HL-60 (cell line): Measurements from ENCODE around the gene LALBA.

Experiments used
- DNase-seq, 2 experiments: peaks; one replicate each; pipeline ENCODE4 v3.0.0-alpha.2; 2010 to 2020; ENCODE audit warnings: low read depth in 1 of 2, low spot score in 1 of 2
- H3K27ac ChIP-seq: fragments of 250-450 bp; sonication (Bioruptor Pico); replicated peaks from 2 replicates; pipeline ENCODE4 v1.5.1; 2020; ENCODE audit warnings: mild to moderate bottlenecking, moderate library complexity
- H3K27me3 ChIP-seq: fragments of 250-450 bp; sonication (Bioruptor Pico); 2 replicates; pipeline ENCODE4 v1.5.1; 2021; ENCODE audit warnings: mild to moderate bottlenecking, moderate library complexity; ENCODE audit not compliant: insufficient read depth, poor library complexity, severe bottlenecking
- H3K4me3 ChIP-seq: replicated peaks from 2 replicates; pipeline ENCODE4 v1.5.1; 2011; ENCODE audit warnings: mild to moderate bottlenecking, control low read depth, low read length; ENCODE audit not compliant: insufficient read depth
- GABPA ChIP-seq: IDR thresholded peaks from 2 replicates; pipeline ENCODE4 v1.6.1; 2012; ENCODE audit warnings: low read depth
- POLR2AphosphoS5 ChIP-seq: IDR thresholded peaks from 2 replicates; pipeline ENCODE4 v1.6.1; 2012; ENCODE audit warnings: low read depth
- SPI1 ChIP-seq: IDR thresholded peaks from 2 replicates; pipeline ENCODE4 v1.6.1; 2012; ENCODE audit warnings: low read depth, mild to moderate bottlenecking, borderline replicate concordance
- TF ChIP-seq, protein P1 (sequence below): IDR thresholded peaks from one replicate; pipeline ENCODE4 v1.5.1; 2011; ENCODE audit warnings: low read length, control low read depth, inconsistent platforms; ENCODE audit not compliant: insufficient read depth
- TF ChIP-seq, protein P2 (sequence below): IDR thresholded peaks from 2 replicates; pipeline ENCODE4 v1.6.1; 2012; ENCODE audit warnings: low read depth; ENCODE audit not compliant: insufficient replicate concordance

The LALBA gene

GRCh38 chr12:48602192-48602989 is 32.5 kb upstream of the LALBA start:
- H3K4me3 ChIP-seq: no peak overlapping the region
- H3K27me3 ChIP-seq: peaks cover 7% of the 10 kb centered on the region

GRCh38 chr12:48601013-48601756 is 31.3 kb upstream of the LALBA start:
- TF ChIP-seq GABPA: no peak
- TF ChIP-seq, protein P1, sequence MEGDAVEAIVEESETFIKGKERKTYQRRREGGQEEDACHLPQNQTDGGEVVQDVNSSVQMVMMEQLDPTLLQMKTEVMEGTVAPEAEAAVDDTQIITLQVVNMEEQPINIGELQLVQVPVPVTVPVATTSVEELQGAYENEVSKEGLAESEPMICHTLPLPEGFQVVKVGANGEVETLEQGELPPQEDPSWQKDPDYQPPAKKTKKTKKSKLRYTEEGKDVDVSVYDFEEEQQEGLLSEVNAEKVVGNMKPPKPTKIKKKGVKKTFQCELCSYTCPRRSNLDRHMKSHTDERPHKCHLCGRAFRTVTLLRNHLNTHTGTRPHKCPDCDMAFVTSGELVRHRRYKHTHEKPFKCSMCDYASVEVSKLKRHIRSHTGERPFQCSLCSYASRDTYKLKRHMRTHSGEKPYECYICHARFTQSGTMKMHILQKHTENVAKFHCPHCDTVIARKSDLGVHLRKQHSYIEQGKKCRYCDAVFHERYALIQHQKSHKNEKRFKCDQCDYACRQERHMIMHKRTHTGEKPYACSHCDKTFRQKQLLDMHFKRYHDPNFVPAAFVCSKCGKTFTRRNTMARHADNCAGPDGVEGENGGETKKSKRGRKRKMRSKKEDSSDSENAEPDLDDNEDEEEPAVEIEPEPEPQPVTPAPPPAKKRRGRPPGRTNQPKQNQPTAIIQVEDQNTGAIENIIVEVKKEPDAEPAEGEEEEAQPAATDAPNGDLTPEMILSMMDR: no peak
- no peak for TF ChIP-seq POLR2AphosphoS5
- TF ChIP-seq, protein P2, sequence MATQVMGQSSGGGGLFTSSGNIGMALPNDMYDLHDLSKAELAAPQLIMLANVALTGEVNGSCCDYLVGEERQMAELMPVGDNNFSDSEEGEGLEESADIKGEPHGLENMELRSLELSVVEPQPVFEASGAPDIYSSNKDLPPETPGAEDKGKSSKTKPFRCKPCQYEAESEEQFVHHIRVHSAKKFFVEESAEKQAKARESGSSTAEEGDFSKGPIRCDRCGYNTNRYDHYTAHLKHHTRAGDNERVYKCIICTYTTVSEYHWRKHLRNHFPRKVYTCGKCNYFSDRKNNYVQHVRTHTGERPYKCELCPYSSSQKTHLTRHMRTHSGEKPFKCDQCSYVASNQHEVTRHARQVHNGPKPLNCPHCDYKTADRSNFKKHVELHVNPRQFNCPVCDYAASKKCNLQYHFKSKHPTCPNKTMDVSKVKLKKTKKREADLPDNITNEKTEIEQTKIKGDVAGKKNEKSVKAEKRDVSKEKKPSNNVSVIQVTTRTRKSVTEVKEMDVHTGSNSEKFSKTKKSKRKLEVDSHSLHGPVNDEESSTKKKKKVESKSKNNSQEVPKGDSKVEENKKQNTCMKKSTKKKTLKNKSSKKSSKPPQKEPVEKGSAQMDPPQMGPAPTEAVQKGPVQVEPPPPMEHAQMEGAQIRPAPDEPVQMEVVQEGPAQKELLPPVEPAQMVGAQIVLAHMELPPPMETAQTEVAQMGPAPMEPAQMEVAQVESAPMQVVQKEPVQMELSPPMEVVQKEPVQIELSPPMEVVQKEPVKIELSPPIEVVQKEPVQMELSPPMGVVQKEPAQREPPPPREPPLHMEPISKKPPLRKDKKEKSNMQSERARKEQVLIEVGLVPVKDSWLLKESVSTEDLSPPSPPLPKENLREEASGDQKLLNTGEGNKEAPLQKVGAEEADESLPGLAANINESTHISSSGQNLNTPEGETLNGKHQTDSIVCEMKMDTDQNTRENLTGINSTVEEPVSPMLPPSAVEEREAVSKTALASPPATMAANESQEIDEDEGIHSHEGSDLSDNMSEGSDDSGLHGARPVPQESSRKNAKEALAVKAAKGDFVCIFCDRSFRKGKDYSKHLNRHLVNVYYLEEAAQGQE: no peak
- no peak for TF ChIP-seq SPI1
- Histone ChIP-seq H3K27me3 (peaks cover 7% of the 10 kb centered on the region), H3K4me3 (no peak overlapping the region), H3K27ac (no peak overlapping the region)
- no peak for DNase-seq

More at GRCh38 chr12:48602192-48602989, 32.5 kb upstream of the LALBA start:
- no peak for DNase-seq
- H3K27ac ChIP-seq: no peak overlapping the region
- TF ChIP-seq GABPA (no peak), SPI1 (no peak)
- TF ChIP-seq, protein P2: no peak
- TF ChIP-seq, protein P1: no peak

- TF ChIP-seq GABPA (no peak), POLR2AphosphoS5 (no peak), SPI1 (no peak)
- TF ChIP-seq, protein P1: no peak
- Histone ChIP-seq H3K27ac (no peak overlapping the region), H3K27me3 (peaks cover 7% of the 10 kb centered on the region), H3K4me3 (no peak overlapping the region)
- DNase-seq: no peak
These were observed 30.7 kb upstream of the LALBA start for GRCh38 chr12:48600552-48600951.
